Stomach smooth muscle (tissue), 2 donors: ENCODE data around the gene THAP3.
"Not testable (repeated sequence)": the region's sequence is repeated elsewhere in the genome, so short reads cannot be mapped to it uniquely, and the experiment has no call there.

Experiments used
- H3K27ac ChIP-seq: one replicate; pipeline ENCODE4 v1.7.0; 2013; ENCODE audit warnings: mild to moderate bottlenecking, low read length, inconsistent platforms
- H3K27me3 ChIP-seq, 2 donors: one replicate each; pipeline ENCODE4 v1.7.0; 2013; ENCODE audit warnings: low read length in 2 of 2; ENCODE audit not compliant: insufficient read depth in 2 of 2, control insufficient read depth in 1 of 2
- H3K36me3 ChIP-seq, 2 donors: one replicate each; pipeline ENCODE4 v1.7.0; 2013; ENCODE audit warnings: low read length in 2 of 2; ENCODE audit not compliant: control insufficient read depth in 2 of 2, insufficient read depth in 2 of 2
- H3K4me1 ChIP-seq: one replicate; pipeline ENCODE4 v1.7.0; 2013; ENCODE audit warnings: low read length; ENCODE audit not compliant: control insufficient read depth, insufficient read depth
- H3K4me3 ChIP-seq, 2 donors: one replicate each; pipeline ENCODE4 v1.7.0; 2013; ENCODE audit warnings: low read length in 2 of 2
- H3K9ac ChIP-seq, 2 donors: one replicate each; pipeline ENCODE4 v1.7.0; 2013; ENCODE audit warnings: low read length in 2 of 2, mild to moderate bottlenecking in 1 of 2
- H3K9me3 ChIP-seq, 2 donors: one replicate each; pipeline ENCODE4 v1.7.0; 2013; ENCODE audit warnings: low read length in 2 of 2; ENCODE audit not compliant: control insufficient read depth in 2 of 2
- donor health status: healthy.
- donor health status: Pancreatic carcinoma.

THAP3 gene

DNA sequence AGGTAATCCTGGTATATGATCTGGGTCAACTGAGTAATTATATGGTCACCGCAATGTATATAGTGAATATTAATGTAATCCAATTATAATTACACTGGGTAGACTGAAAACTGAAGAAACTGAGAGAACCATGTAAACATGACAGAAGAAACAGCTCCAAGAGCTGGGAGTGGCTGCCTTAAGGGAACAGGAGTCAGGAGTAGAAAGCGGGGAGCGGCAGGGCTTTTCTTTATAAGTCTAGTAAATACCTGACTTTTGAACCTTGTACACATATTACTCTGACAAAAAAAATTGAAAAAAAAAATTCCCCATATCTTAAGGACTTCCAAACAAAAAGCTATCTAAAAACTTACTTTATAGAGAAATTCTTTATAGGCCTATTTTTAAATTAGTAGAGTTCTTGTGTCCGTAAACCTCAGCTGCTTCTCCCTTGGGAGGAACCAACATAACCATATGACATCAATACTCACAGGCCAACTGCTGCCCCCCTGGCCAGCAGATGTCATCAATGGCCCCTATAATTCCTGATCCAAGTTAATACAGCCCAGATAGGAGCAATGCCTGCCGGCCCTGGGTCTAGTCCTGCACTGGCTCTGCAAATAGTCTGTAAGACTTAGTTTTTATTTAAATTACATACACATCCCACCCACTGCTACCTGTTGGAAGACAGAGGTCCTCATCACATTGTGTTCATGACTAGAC is 33.8 kb downstream of the THAP3 start:
- peaks cover 7 to 14% of the 10 kb centered on the region in 2 donors for H3K36me3 ChIP-seq
- H3K4me3 ChIP-seq = no peak overlapping the region
- H3K27ac ChIP-seq = no peak overlapping the region
- no peaks in the 10 kb centered on the region for H3K27me3 ChIP-seq
- H3K4me1 ChIP-seq = no peaks in the 10 kb centered on the region
- no peak overlapping the region for H3K9ac ChIP-seq
- no peaks in the 10 kb centered on the region for H3K9me3 ChIP-seq

DNA sequence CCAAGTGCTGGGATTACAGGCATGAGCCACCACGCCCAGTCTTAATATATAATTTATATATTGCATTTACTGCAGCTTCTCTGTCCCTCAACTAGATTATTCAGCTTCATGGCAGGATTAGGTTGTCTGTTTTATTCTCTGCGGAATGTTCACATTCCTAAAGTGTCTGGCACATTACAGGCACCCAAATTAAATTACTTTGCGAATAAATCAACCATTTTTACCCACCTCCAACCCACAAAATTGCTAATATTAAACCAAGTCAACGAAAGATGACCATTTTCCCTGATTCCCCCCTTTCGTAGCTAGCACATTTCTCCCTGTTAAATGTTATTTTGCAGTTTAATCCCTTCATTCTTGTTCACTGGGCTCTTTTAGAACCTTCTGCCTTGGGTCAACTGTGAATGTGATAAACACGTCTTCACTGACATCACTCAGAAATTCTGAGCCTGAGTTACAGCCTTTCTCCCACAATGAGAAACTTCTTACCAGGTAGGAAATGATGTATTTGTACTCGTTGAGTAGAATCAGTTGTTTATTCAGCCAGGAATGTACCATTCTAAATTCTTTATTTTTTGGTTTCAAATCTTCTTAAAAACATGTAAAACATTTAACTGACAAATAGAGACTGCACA is 35.9 kb downstream of the THAP3 start:
- Histone ChIP-seq H3K36me3 (peaks cover 10% of the 10 kb centered on the region in 2 donors), H3K27ac (no peak overlapping the region), H3K27me3 (no peaks in the 10 kb centered on the region), H3K4me1 (no peaks in the 10 kb centered on the region), H3K9ac (no peak overlapping the region), H3K4me3 (no peak overlapping the region), H3K9me3 (no peaks in the 10 kb centered on the region)

DNA sequence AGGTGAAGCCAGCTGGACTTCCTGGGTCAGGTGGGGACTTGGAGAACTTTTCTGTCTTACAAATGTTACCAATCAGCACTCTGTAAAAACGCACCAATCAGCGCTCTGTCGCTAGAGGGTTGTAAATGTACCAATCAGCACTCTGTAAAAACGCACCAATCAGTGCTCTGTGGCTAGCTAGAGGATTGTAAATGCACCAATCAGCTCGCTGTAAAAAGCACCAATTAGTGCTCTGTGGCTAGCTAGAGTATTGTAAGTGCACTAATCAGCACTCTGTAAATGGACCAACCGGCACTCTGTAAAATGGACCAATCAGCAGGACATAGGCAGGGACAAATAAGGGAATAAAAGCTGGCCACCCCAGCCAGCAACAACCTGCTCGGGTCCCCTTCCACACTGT is 37.8 kb downstream of the THAP3 start:
- not testable (repeated sequence) for H3K27ac ChIP-seq, H3K9ac ChIP-seq, H3K4me1 ChIP-seq, H3K27me3 ChIP-seq, H3K9me3 ChIP-seq, H3K4me3 ChIP-seq
- H3K36me3 ChIP-seq = peaks cover 17 to 23% of the 10 kb centered on the region in 2 donors

DNA sequence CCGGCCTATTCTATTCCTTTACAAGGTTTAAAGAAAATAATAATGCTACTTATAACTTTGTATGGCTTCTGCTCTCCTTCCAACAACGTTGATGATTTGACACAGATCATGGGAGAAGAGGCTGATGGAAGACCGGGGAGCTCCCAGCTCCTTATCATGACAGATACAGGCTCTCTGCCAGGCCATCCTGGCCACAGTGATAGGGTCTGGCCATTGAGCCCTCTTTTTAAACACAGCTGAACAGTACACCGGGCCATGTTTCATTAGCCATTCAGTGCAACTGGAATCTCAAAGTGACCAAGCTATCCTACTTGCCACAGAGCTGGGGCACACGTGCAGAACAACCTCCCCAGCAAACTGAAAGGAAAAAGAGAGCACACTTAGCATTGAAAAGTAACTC is 42.0 kb downstream of the THAP3 start:
- no peaks in the 10 kb centered on the region for H3K9me3 ChIP-seq
- no peak overlapping the region for H3K9ac ChIP-seq
- H3K27me3 ChIP-seq = no peaks in the 10 kb centered on the region
- no peak overlapping the region for H3K4me3 ChIP-seq
- H3K27ac ChIP-seq = no peak overlapping the region
- H3K4me1 ChIP-seq = no peaks in the 10 kb centered on the region
- H3K36me3 ChIP-seq = peaks cover 19 to 23% of the 10 kb centered on the region in 2 donors

DNA sequence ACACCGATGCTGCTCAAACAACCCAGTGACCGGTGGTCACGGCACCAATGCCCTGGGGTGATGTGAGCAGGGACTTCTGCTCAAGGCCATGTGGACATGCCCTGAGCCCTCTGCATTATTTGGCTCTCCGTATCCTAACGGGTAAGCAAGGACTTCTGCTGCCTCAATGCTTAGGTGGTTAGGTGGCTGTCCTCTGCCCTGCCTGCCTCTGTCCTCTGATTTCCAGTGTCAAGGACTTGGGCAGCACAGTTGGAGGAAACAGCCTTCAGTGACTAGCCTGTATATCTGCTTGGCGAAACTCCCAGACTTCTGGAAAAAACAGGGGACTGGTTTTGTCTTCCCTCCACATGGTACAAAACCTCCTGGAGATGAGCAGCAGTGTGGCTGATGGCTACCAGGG is 42.5 kb downstream of the THAP3 start:
- Histone ChIP-seq H3K4me3 (no peak overlapping the region), H3K4me1 (no peaks in the 10 kb centered on the region), H3K9ac (no peak overlapping the region), H3K27me3 (no peaks in the 10 kb centered on the region), H3K9me3 (no peaks in the 10 kb centered on the region), H3K27ac (no peak overlapping the region), H3K36me3 (peaks cover 19 to 23% of the 10 kb centered on the region in 2 donors)

DNA sequence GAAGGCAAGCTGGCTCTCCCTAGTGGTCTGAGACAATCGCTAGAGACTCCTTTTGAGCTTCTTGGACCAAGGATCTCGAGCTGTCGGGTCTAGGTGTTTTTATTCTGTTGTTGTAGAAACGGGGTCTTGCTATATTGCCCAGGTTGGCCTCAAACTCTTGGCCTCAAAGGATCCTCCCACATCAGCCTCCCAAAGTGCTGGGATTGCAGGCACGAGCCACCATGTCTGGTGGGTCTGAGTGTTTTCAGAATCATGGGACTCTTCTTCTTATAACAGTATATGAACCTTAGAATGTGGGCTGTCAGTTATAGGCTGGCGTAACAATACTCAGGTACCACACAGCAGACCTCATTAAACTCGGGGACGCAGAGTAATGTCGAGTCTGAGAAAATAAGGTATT is 43.8 kb downstream of the THAP3 start:
- no peak overlapping the region for H3K9ac ChIP-seq
- no peak overlapping the region for H3K4me3 ChIP-seq
- H3K4me1 ChIP-seq = peaks cover 5% of the 10 kb centered on the region
- no peaks in the 10 kb centered on the region for H3K27me3 ChIP-seq
- no peaks in the 10 kb centered on the region for H3K9me3 ChIP-seq
- no peak overlapping the region for H3K27ac ChIP-seq
- H3K36me3 ChIP-seq = peaks cover 19 to 23% of the 10 kb centered on the region in 2 donors

DNA sequence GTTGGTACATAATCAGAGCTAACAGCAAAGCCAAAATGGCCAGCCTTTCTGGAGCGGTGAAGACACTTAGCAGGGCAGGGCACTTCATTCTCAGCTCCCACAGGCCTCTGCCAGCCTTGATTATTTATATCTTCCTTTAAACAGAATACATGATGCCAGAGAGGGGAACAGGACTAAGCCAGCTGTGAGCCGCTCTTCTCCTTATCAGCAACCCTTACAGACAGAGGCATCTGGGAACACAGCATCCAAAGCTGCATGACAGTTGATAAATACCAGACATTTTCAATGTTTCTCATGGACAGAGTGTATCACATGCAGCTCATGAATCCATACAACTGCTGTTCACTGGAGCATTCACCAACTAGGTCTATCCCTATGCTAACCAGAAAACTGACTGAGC is 47.9 kb downstream of the THAP3 start:
- Histone ChIP-seq H3K9me3 (no peaks in the 10 kb centered on the region), H3K4me1 (peaks cover 5% of the 10 kb centered on the region), H3K27ac (no peak overlapping the region), H3K36me3 (peaks cover 9 to 13% of the 10 kb centered on the region in 2 donors), H3K9ac (peak overlapping the region in 1 of 2 donors; percentile 15), H3K4me3 (no peak overlapping the region), H3K27me3 (no peaks in the 10 kb centered on the region)

DNA sequence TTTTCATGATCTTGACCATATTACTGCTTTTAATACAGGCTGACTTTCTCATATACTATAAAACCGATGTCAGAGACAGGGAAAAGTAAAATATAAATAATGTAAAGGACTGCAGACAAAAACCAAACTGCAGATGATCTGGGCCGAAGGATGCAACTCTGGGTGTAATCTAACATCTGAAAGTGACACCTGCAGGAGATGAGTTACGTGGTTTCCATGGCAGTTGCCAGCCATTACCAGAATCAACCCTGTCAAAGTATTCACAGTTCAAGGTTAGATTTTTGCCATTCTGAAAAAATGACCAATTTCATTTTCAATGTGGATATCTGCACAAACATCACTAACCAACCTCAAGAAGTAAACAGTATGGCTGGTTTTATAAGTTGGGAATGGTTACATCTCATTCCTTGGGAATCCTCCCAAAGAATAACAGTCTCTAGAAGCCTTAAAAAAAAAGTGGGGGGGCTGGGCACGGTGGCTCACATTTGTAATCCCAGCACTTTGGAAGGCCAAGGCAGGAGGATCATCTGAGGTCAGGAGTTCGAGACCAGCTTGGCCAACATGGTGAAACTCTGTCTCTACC is 49.2 kb downstream of the THAP3 start:
- H3K9me3 ChIP-seq = no peaks in the 10 kb centered on the region
- no peak overlapping the region for H3K4me3 ChIP-seq
- no peaks in the 10 kb centered on the region for H3K27me3 ChIP-seq
- H3K27ac ChIP-seq = no peak overlapping the region
- peaks cover 5% of the 10 kb centered on the region for H3K4me1 ChIP-seq
- H3K9ac ChIP-seq = no peak overlapping the region
- peaks cover 20 to 23% of the 10 kb centered on the region in 2 donors for H3K36me3 ChIP-seq

DNA sequence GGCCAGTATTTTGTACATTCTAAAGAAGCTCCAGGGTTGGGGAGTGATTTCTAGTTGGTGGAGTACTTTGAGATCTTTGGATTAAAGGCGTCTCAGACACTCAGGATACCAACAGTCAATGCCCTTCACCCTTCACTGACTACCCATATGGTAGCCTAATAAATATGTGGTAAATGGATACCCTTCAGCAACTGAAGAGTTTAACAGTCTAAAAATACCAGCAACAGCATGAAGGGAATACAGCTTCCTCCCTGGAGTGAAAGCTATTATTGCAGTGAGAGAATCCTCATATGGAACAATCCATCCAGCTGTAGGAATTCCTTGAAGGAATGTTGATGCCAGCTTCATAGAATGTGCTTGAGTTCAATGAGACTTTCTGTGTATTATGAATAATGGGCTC is 50.1 kb downstream of the THAP3 start:
- H3K4me1 ChIP-seq = peaks cover 5% of the 10 kb centered on the region
- no peak overlapping the region for H3K9ac ChIP-seq
- no peaks in the 10 kb centered on the region for H3K9me3 ChIP-seq
- H3K27ac ChIP-seq = no peak overlapping the region
- H3K4me3 ChIP-seq = no peak overlapping the region
- H3K36me3 ChIP-seq = peaks cover 27 to 28% of the 10 kb centered on the region in 2 donors
- H3K27me3 ChIP-seq = no peaks in the 10 kb centered on the region

DNA sequence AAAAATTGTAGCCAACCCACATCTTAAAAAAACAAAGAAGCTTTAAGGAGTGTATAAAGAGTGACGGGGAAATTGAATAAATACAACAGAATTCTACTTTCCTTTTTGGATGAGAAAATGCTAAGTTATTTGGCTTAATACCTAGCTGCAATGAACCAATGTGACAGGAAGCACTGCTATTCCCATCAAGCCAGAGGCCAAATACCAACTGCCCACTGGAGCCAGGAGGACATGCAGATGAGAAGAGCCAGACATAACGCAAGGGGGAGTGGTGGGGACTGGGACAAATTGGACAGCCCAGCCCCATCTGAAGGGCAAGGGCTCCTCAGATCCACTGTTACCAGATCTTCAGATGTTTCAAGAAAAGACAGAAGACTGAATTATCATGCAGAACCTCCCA is 51.3 kb downstream of the THAP3 start:
- no peak overlapping the region for H3K9ac ChIP-seq
- H3K27ac ChIP-seq = no peak overlapping the region
- no peaks in the 10 kb centered on the region for H3K9me3 ChIP-seq
- no peaks in the 10 kb centered on the region for H3K27me3 ChIP-seq
- peaks cover 29 to 34% of the 10 kb centered on the region in 2 donors for H3K36me3 ChIP-seq
- no peak overlapping the region for H3K4me3 ChIP-seq
- peaks cover 5% of the 10 kb centered on the region for H3K4me1 ChIP-seq
